Measurements from ENCODE around the gene PTPN2.

Gene PTPN2

DNA sequence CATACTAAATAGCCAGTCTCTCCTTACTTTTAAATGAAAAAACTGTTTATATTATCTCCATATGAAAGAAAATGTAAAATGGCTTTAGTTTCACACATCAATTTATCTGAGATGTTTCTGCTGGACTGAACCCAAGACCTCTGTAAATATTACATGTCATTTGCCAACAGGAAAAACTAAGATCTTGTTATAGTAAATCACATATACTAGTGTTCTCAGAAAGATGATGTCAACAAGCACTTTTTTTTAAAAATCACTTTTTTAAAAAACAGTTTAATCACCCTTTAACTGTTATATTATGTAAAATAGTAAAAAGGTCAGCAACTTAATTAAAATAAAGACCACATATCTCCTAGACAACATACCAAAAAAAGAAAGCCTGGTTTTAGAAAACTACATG is 46.3 kb downstream of the PTPN2 start:
- Histone ChIP-seq H3K23ac (ENCODE audit: low read depth, low read length, poor library complexity) (no peak overlapping the region), H4K8ac (ENCODE audit: low read depth, low read length) (no peak overlapping the region), H3K4ac (ENCODE audit: low read length) (no peak overlapping the region), H3K4me3 (ENCODE audit: low read length in 2 of 2) (no peak overlapping the region), H3K36me3 (replicated peaks in 1 of 2; ENCODE audit: control insufficient read depth in 2 of 2, insufficient read depth in 2 of 2, low read length in 2 of 2) (peaks cover 3 to 10% of the 10 kb centered on the region in 2 donors), H2BK15ac (ENCODE audit: low read length) (no peak overlapping the region), H3K14ac (ENCODE audit: low read length) (no peak overlapping the region), H3K27ac (replicated peaks; ENCODE audit: low read length) (no peak overlapping the region), H2BK120ac (ENCODE audit: low read depth, low read length) (no peak overlapping the region), H3K79me1 (ENCODE audit: low read depth, low read length) (peaks cover 4% of the 10 kb centered on the region), H2AK5ac (ENCODE audit: low read depth, low read length) (no peak overlapping the region), H3K4me1 (ENCODE audit: control insufficient read depth in 2 of 2, insufficient read depth in 1 of 2, low read depth in 1 of 2, low read length in 2 of 2) (peaks cover 0 to 1% of the 10 kb centered on the region in 2 donors), H2BK12ac (ENCODE audit: low read length) (no peak overlapping the region), H3K4me2 (ENCODE audit: insufficient read depth, low read length, poor library complexity, severe bottlenecking) (no peak overlapping the region), H2BK5ac (ENCODE audit: low read length) (no peak overlapping the region), H2AFZ (ENCODE audit: low read length) (no peak overlapping the region), H3K27me3 (ENCODE audit: control insufficient read depth in 3 of 3, insufficient read depth in 3 of 3, low read depth in 1 of 3, low read length in 3 of 3) (no peaks in the 10 kb centered on the region), H3K9me3 (replicated peaks in 1 of 2; ENCODE audit: control insufficient read depth in 2 of 2, insufficient read depth in 1 of 2, low read depth in 1 of 2, low read length in 2 of 2) (no peaks in the 10 kb centered on the region), H4K91ac (ENCODE audit: low read depth, low read length, poor library complexity) (no peak overlapping the region), H3K9ac (ENCODE audit: low read depth, low read length, poor library complexity) (no peak overlapping the region), H3K18ac (ENCODE audit: low read length) (no peak overlapping the region)
- DNase-seq (ENCODE audit: low spot score), result no peak

DNA sequence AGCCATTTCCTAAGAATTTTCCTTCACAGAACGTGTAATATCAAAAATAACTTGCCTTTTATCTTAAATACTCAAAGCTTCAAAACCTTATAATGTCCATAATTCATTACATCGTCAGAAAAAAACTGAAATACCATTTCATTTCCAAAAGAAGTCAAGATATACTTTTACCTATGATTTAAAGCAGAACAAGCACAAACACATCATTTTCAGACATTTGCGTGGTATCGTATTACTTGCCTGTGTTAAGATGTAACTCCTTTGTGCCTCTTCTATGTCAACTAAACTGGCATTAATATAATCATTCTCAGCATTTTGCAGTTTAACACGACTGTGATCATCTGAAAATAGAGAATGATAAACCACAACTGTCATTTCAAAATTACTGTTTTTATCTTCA is 47.5 kb downstream of the PTPN2 start:
- WGBS, 2 donors (ENCODE audit: extremely low coverage in 2 of 2, insufficient read length in 2 of 2, insufficient replicate concordance in 1 of 2), result no CpG with 5 or more reads among the region's 5 CpGs
- no peak overlapping the region for H2AFZ ChIP-seq (ENCODE audit: low read length)

DNA sequence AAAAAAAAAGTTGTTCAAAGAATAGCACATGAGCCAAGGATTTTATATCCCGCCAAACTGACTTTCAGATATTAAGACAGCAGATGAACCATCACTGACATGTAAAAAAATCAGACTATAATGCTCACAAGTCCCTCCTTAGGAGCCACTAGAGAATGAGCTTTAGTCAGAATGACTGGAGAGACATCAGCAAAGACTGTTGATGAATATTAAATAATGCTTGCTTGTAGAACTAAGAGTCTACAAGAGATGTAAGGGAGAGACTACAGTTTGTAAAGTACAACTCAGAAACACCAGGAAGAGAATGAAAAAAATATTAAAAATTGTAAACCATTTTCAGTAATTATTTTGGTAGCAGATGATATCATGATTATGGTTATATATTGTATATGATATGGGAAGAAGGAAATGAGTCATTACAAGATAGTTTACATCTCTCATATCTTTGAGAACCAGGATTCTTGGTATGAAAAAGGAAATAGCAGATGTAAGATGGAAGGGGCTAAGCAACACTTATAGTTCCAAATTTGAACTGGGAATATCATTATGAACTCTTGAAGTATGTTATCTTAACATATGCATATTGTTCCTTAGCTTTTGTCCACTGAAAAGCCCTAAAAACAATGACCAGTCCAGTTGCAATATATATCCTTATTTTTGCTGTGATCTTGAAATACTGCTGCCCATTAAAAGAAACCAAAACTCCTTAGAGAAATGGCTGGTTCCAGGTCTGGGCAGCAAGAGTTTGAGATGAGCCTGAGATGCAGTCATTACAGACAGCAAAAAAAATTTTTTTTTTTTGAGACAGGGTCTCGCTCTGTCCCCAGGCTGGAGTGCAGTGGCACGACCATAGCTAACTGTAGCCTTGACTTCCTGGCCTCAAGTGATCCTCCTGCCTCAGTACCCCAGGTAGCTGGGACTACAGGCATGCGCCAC is 55.7 kb downstream of the PTPN2 start:
- H3K9ac ChIP-seq (ENCODE audit: low read depth, low read length, poor library complexity), result no peak overlapping the region
- no peaks in the 10 kb centered on the region for H3K79me1 ChIP-seq (ENCODE audit: low read depth, low read length)
- no peak overlapping the region for H3K4ac ChIP-seq (ENCODE audit: low read length)
- H4K91ac ChIP-seq (ENCODE audit: low read depth, low read length, poor library complexity), result no peak overlapping the region
- no peak overlapping the region for H3K4me2 ChIP-seq (ENCODE audit: insufficient read depth, low read length, poor library complexity, severe bottlenecking)
- peaks cover 5 to 31% of the 10 kb centered on the region in 2 donors for H3K36me3 ChIP-seq (replicated peaks in 1 of 2; ENCODE audit: control insufficient read depth in 2 of 2, insufficient read depth in 2 of 2, low read length in 2 of 2)
- H4K8ac ChIP-seq (ENCODE audit: low read depth, low read length), result no peak overlapping the region
- no peak overlapping the region for H2BK5ac ChIP-seq (ENCODE audit: low read length)
- no CpG with 5 or more reads among the region's 4 CpGs for WGBS, 2 donors (ENCODE audit: extremely low coverage in 2 of 2, insufficient read length in 2 of 2, insufficient replicate concordance in 1 of 2)
- H2BK15ac ChIP-seq (ENCODE audit: low read length), result no peak overlapping the region
- H3K23ac ChIP-seq (ENCODE audit: low read depth, low read length, poor library complexity), result no peak overlapping the region
- no peaks in the 10 kb centered on the region for H3K4me1 ChIP-seq (ENCODE audit: control insufficient read depth in 2 of 2, insufficient read depth in 1 of 2, low read depth in 1 of 2, low read length in 2 of 2)
- H3K14ac ChIP-seq (ENCODE audit: low read length), result no peak overlapping the region
- H3K9me3 ChIP-seq (replicated peaks in 1 of 2; ENCODE audit: control insufficient read depth in 2 of 2, insufficient read depth in 1 of 2, low read depth in 1 of 2, low read length in 2 of 2), result peaks cover 2 to 12% of the 10 kb centered on the region in 2 donors
- no peak overlapping the region for H2BK12ac ChIP-seq (ENCODE audit: low read length)
- no peak overlapping the region for H3K4me3 ChIP-seq (ENCODE audit: low read length in 2 of 2)
- no peak overlapping the region for H2AK5ac ChIP-seq (ENCODE audit: low read depth, low read length)
- no peak overlapping the region for H2BK120ac ChIP-seq (ENCODE audit: low read depth, low read length)
- H3K27me3 ChIP-seq (ENCODE audit: control insufficient read depth in 3 of 3, insufficient read depth in 3 of 3, low read depth in 1 of 3, low read length in 3 of 3), result no peaks in the 10 kb centered on the region
- H2AFZ ChIP-seq (ENCODE audit: low read length), result no peak overlapping the region
- H3K27ac ChIP-seq (replicated peaks; ENCODE audit: low read length), result no peak overlapping the region
- DNase-seq (ENCODE audit: low spot score), result no peak
- no peak overlapping the region for H3K18ac ChIP-seq (ENCODE audit: low read length)

More for the DNA sequence above, 47.5 kb downstream of the PTPN2 start:
- H3K14ac ChIP-seq (ENCODE audit: low read length), result no peak overlapping the region
- no peak overlapping the region for H2BK12ac ChIP-seq (ENCODE audit: low read length)
- no peaks in the 10 kb centered on the region for H3K27me3 ChIP-seq (ENCODE audit: control insufficient read depth in 3 of 3, insufficient read depth in 3 of 3, low read depth in 1 of 3, low read length in 3 of 3)
- H3K36me3 ChIP-seq (replicated peaks in 1 of 2; ENCODE audit: control insufficient read depth in 2 of 2, insufficient read depth in 2 of 2, low read length in 2 of 2), result peaks cover 3 to 10% of the 10 kb centered on the region in 2 donors
- no peak overlapping the region for H3K4me2 ChIP-seq (ENCODE audit: insufficient read depth, low read length, poor library complexity, severe bottlenecking)
- H3K9ac ChIP-seq (ENCODE audit: low read depth, low read length, poor library complexity), result no peak overlapping the region
- no peak overlapping the region for H2AK5ac ChIP-seq (ENCODE audit: low read depth, low read length)
- no peak overlapping the region for H3K18ac ChIP-seq (ENCODE audit: low read length)
- H3K23ac ChIP-seq (ENCODE audit: low read depth, low read length, poor library complexity), result no peak overlapping the region
- no peak overlapping the region for H3K4ac ChIP-seq (ENCODE audit: low read length)
- no peak overlapping the region for H3K4me3 ChIP-seq (ENCODE audit: low read length in 2 of 2)
- H2BK5ac ChIP-seq (ENCODE audit: low read length), result no peak overlapping the region
- H3K27ac ChIP-seq (replicated peaks; ENCODE audit: low read length), result no peak overlapping the region
- H4K91ac ChIP-seq (ENCODE audit: low read depth, low read length, poor library complexity), result no peak overlapping the region
- H4K8ac ChIP-seq (ENCODE audit: low read depth, low read length), result no peak overlapping the region
- H3K9me3 ChIP-seq (replicated peaks in 1 of 2; ENCODE audit: control insufficient read depth in 2 of 2, insufficient read depth in 1 of 2, low read depth in 1 of 2, low read length in 2 of 2), result no peaks in the 10 kb centered on the region
- DNase-seq (ENCODE audit: low spot score), result no peak
- peaks cover 2% of the 10 kb centered on the region for H3K79me1 ChIP-seq (ENCODE audit: low read depth, low read length)
- no peak overlapping the region for H2BK120ac ChIP-seq (ENCODE audit: low read depth, low read length)
- H3K4me1 ChIP-seq (ENCODE audit: control insufficient read depth in 2 of 2, insufficient read depth in 1 of 2, low read depth in 1 of 2, low read length in 2 of 2), result peaks cover 0 to 1% of the 10 kb centered on the region in 2 donors
- H2BK15ac ChIP-seq (ENCODE audit: low read length), result no peak overlapping the region

DNA sequence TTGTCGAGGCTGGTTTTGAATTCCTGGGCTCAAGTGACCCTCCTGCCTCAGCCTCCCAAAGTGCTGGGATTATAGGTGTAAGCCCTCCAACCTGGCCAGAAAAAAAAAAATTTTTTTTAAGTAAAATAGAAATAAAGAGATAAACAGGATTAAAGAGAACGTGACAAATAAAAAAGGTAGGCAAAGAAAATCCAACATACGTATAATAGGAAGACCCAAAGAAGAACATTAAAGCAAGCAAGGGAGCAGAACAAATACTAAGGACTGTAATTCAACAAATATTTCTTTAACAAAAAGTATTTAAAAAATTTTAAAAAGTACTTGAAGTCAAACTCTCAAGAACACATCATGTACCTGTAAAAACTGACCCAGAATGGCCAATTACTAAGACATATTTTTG is 56.4 kb downstream of the PTPN2 start:
- Histone ChIP-seq H3K9ac (ENCODE audit: low read depth, low read length, poor library complexity) (no peak overlapping the region), H2AFZ (ENCODE audit: low read length) (no peak overlapping the region), H4K8ac (ENCODE audit: low read depth, low read length) (no peak overlapping the region), H3K9me3 (replicated peaks in 1 of 2; ENCODE audit: control insufficient read depth in 2 of 2, insufficient read depth in 1 of 2, low read depth in 1 of 2, low read length in 2 of 2) (peaks cover 2 to 12% of the 10 kb centered on the region in 2 donors), H3K18ac (ENCODE audit: low read length) (no peak overlapping the region), H2BK15ac (ENCODE audit: low read length) (no peak overlapping the region), H3K27me3 (ENCODE audit: control insufficient read depth in 3 of 3, insufficient read depth in 3 of 3, low read depth in 1 of 3, low read length in 3 of 3) (no peaks in the 10 kb centered on the region), H3K27ac (replicated peaks; ENCODE audit: low read length) (no peak overlapping the region), H3K4me2 (ENCODE audit: insufficient read depth, low read length, poor library complexity, severe bottlenecking) (no peak overlapping the region), H3K4me3 (ENCODE audit: low read length in 2 of 2) (no peak overlapping the region), H2BK120ac (ENCODE audit: low read depth, low read length) (no peak overlapping the region), H2BK5ac (ENCODE audit: low read length) (no peak overlapping the region), H3K4ac (ENCODE audit: low read length) (no peak overlapping the region), H2AK5ac (ENCODE audit: low read depth, low read length) (no peak overlapping the region), H3K14ac (ENCODE audit: low read length) (no peak overlapping the region), H2BK12ac (ENCODE audit: low read length) (no peak overlapping the region), H3K23ac (ENCODE audit: low read depth, low read length, poor library complexity) (no peak overlapping the region), H3K4me1 (ENCODE audit: control insufficient read depth in 2 of 2, insufficient read depth in 1 of 2, low read depth in 1 of 2, low read length in 2 of 2) (no peaks in the 10 kb centered on the region), H3K79me1 (ENCODE audit: low read depth, low read length) (no peaks in the 10 kb centered on the region), H3K36me3 (replicated peaks in 1 of 2; ENCODE audit: control insufficient read depth in 2 of 2, insufficient read depth in 2 of 2, low read length in 2 of 2) (peaks cover 4 to 28% of the 10 kb centered on the region in 2 donors), H4K91ac (ENCODE audit: low read depth, low read length, poor library complexity) (no peak overlapping the region)
- WGBS, 2 donors (ENCODE audit: extremely low coverage in 2 of 2, insufficient read length in 2 of 2, insufficient replicate concordance in 1 of 2), result no CpG with 5 or more reads among the region's 3 CpGs
- no peak for DNase-seq (ENCODE audit: low spot score)
